Tibial nerve (tissue), 4 donors: Measurements from ENCODE around the gene NDRG2. TPM values are rescaled to one million over a fixed set of nuclear protein-coding genes. Genes with fewer than 3 reads are reported as not detected.

Source experiments
- DNase-seq, 2 donors: peaks; one replicate each; pipeline ENCODE4 v3.0.0-alpha.2; 2019; ENCODE audit warnings: low spot score in 2 of 2
- H3K27ac ChIP-seq, 4 donors: fragments of 200-600 bp; sonication (generic) in 3 of 4; one replicate each; pipeline ENCODE4 v1.5.1; 2017 to 2019; ENCODE audit warnings: mild to moderate bottlenecking in 1 of 4
- H3K27me3 ChIP-seq, 2 donors: fragments of 200-600 bp; sonication (generic) in 1 of 2; one replicate each; pipeline versions ENCODE4 v1.5.1 to v1.6.0; 2017 to 2019
- H3K36me3 ChIP-seq, 3 donors: fragments of 200-600 bp; sonication (generic); one replicate each; pipeline ENCODE4 v1.5.1; 2018 to 2019
- H3K4me1 ChIP-seq, 4 donors: fragments of 200-600 bp; sonication (generic) in 3 of 4; one replicate each; pipeline ENCODE4 v1.5.1; 2017 to 2019
- H3K4me3 ChIP-seq, 4 donors: fragments of 200-600 bp; sonication (generic) in 3 of 4; one replicate each; pipeline ENCODE4 v1.5.1; 2017 to 2019; ENCODE audit warnings: mild to moderate bottlenecking in 1 of 4, moderate library complexity in 1 of 4
- H3K9me3 ChIP-seq, 4 donors: fragments of 200-600 bp; sonication (generic) in 3 of 4; one replicate each; pipeline ENCODE4 v1.5.1; 2017 to 2019
- EP300 ChIP-seq, 2 donors: sonication (generic); formaldehyde crosslinking; IDR thresholded peaks; one replicate each; pipeline ENCODE4 v1.6.1; 2017; ENCODE audit warnings: antibody characterized with exemption in 2 of 2, mild to moderate bottlenecking in 1 of 2
- POLR2A ChIP-seq, 2 donors: fragments of 450-650 bp; IDR thresholded peaks; one replicate each; pipeline ENCODE4 v1.6.1; 2017; ENCODE audit warnings: antibody characterized with exemption in 2 of 2, mild to moderate bottlenecking in 2 of 2, moderate library complexity in 2 of 2
- WGBS, 2 donors: methylation state at CpG; one replicate each; pipeline ENCODE4 v1.1.5; 2018; 5-methylcytosine and 5-hydroxymethylcytosine counted together
- total RNA-seq, 4 donors: library from RNA; depleted of rRNA; stranded (reverse); fragments of >200 nt; gene quantifications; one replicate each; pipeline ENCODE4 v1.1.0, GENCODE V29; 2016
- TF ChIP-seq, protein P1 (sequence below), 5 experiments: fragments of 200-600 bp in 3 of 5; fragments of 450-650 bp in 2 of 5; sonication (generic) in 3 of 5; IDR thresholded peaks; one replicate each; pipeline ENCODE4 v1.5.1; 2016 to 2019; ENCODE audit warnings: antibody characterized with exemption in 5 of 5, mild to moderate bottlenecking in 3 of 5, moderate library complexity in 2 of 5

NDRG2 gene
- total RNA-seq, 4 donors from 2014 or later, result 370 to 971 (median 750) TPM

DNA sequence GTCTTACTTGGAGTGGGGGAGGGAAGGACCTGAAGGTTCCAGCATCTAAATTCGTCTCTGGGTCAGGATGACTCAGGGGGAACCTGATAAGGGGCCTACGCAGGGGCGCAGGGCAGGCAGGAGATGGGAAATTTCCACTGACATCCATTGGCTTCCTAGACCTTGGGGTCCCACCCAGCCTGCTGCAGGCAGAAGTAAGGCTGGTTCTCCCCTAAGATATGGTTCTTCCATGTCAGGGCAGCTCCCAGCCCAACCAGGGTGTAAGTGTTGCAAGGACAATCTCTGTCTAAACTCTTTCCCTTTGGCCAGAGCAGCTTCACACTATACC is 2.1 kb upstream of the NDRG2 start:
- Histone ChIP-seq H3K4me1 (peaks cover 0 to 50% (median 13%) of the 10 kb centered on the region in 4 donors), H3K4me3 (peak overlapping the region in 2 of 4 donors; percentile 65 to 75), H3K36me3 (peaks cover 0 to 5% (median 0%) of the 10 kb centered on the region in 3 donors), H3K27me3 (no peaks in the 10 kb centered on the region), H3K27ac (peak overlapping the region; percentile 92 to 99 (median 96)), H3K9me3 (no peaks in the 10 kb centered on the region)
- no peak for DNase-seq
- TF ChIP-seq POLR2A (IDR thresholded peaks at IDR 0.05) (no peak), EP300 (IDR thresholded peaks at IDR 0.05) (no peak)
- TF ChIP-seq, protein P1, sequence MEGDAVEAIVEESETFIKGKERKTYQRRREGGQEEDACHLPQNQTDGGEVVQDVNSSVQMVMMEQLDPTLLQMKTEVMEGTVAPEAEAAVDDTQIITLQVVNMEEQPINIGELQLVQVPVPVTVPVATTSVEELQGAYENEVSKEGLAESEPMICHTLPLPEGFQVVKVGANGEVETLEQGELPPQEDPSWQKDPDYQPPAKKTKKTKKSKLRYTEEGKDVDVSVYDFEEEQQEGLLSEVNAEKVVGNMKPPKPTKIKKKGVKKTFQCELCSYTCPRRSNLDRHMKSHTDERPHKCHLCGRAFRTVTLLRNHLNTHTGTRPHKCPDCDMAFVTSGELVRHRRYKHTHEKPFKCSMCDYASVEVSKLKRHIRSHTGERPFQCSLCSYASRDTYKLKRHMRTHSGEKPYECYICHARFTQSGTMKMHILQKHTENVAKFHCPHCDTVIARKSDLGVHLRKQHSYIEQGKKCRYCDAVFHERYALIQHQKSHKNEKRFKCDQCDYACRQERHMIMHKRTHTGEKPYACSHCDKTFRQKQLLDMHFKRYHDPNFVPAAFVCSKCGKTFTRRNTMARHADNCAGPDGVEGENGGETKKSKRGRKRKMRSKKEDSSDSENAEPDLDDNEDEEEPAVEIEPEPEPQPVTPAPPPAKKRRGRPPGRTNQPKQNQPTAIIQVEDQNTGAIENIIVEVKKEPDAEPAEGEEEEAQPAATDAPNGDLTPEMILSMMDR (IDR thresholded peaks at IDR 0.05), result no peak
- WGBS, 2 donors, result 22 to 52% methylated on average over 3 of the region's 3 CpGs

DNA sequence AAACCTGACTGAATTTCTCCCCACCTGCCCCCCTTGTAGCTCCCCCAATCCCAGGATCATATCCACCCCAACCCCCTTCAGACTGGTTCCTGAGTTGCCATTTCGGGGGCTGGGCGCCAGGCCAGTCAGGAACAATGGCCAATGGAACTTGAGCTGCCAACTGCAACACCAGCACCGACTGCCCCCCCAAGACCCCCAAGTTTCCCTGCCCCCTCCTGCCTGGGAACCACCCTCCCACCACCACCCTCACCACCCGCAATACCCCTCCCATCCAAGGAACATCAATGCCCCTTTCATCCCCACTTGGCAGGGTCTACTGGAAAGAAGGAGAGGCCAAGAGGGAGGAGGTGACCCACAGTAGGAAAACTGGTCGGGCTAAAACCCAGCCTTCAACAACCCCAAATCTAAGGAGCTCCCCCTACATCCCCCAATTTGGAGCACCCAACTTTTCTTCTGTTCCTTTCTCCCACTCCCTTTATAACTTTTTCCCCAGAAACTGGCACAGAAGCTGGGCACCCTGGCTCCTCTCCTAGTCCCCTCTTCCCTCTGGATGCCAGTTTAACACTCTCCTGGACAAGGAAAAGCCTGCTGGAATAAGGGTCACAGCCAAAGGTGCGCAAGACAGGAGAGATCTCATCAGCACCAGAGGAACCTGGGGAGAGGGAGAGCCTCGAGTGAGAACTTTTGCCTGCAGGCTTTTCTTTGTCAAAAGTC is 1.6 kb upstream of the NDRG2 start:
- Histone ChIP-seq H3K36me3 (peaks cover 0 to 10% (median 0%) of the 10 kb centered on the region in 3 donors), H3K27me3 (no peaks in the 10 kb centered on the region), H3K9me3 (no peaks in the 10 kb centered on the region), H3K4me3 (peak overlapping the region; percentile 65 to 76 (median 75)), H3K4me1 (peaks cover 0 to 56% (median 14%) of the 10 kb centered on the region in 4 donors), H3K27ac (peak overlapping the region; percentile 92 to 99 (median 96))
- TF ChIP-seq POLR2A (IDR thresholded peaks at IDR 0.05) (no peak), EP300 (IDR thresholded peaks at IDR 0.05) (peak in 1 of 2 donors; percentile 8)
- TF ChIP-seq, protein P1 (IDR thresholded peaks at IDR 0.05), result no peak
- DNase-seq, result peak in 1 of 2 donors; percentile 40
- WGBS, 2 donors, result 34 to 41% methylated on average over 7 of the region's 7 CpGs

DNA sequence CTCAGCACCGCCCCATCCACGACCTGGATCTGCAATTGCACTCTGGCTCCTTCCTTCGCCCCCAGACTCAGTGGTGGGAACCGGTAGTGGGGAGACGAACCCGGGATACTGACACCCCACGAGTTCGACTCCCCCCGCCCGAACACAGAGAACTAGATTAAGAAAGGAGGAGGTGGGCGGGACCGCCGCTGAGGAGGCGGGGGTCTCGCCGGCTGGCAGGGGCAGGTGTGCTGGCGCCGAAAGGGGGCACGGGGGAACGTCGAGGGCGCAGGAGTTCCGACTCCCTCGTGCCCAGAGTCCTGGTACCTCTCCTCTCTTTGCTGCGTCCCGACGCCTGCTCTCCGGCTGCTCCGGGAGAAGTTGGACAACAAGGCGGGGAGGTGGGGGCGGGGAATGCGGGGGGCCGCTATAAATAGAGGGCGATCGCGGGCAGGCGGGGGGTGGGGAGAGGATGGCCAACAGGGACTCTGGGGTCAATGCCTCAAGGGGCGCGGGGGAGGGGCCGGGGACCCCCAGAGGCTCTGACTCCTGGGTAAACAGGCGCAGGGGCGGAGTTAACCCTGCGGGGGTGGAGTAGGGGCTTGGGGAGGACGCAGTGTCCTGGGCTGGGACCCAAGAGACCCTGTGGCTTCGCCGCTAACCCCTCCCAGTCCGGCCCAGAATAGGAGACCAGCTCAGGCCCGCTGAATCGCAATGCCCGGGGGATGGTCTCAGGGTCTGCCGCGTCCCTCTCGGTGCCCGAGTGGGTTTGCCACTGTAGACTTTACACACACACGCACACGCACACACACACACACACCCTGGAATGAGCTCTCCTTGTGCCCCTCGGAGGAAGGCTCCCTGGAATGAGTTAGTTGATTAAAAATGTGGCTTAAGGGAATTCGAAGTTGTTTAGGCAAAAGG is 761 bp upstream of the NDRG2 start:
- WGBS, 2 donors, result 1 to 7% methylated on average over 30 to 42 of the region's 58 CpGs
- DNase-seq, result peak; percentile 64 to 77
- Histone ChIP-seq H3K4me1 (peaks cover 0 to 64% (median 15%) of the 10 kb centered on the region in 4 donors), H3K27ac (peak overlapping the region; percentile 92 to 99 (median 96)), H3K36me3 (peaks cover 0 to 18% (median 0%) of the 10 kb centered on the region in 3 donors), H3K4me3 (peak overlapping the region; percentile 65 to 76 (median 75)), H3K27me3 (no peaks in the 10 kb centered on the region), H3K9me3 (no peaks in the 10 kb centered on the region)
- TF ChIP-seq EP300 (IDR thresholded peaks at IDR 0.05) (peak in 1 of 2 donors; percentile 65), POLR2A (IDR thresholded peaks at IDR 0.05) (peak in 1 of 2 donors; percentile 19)
- TF ChIP-seq, protein P1 (IDR thresholded peaks at IDR 0.05), result peak in 2 of 5 experiments; percentile 23 to 40

DNA sequence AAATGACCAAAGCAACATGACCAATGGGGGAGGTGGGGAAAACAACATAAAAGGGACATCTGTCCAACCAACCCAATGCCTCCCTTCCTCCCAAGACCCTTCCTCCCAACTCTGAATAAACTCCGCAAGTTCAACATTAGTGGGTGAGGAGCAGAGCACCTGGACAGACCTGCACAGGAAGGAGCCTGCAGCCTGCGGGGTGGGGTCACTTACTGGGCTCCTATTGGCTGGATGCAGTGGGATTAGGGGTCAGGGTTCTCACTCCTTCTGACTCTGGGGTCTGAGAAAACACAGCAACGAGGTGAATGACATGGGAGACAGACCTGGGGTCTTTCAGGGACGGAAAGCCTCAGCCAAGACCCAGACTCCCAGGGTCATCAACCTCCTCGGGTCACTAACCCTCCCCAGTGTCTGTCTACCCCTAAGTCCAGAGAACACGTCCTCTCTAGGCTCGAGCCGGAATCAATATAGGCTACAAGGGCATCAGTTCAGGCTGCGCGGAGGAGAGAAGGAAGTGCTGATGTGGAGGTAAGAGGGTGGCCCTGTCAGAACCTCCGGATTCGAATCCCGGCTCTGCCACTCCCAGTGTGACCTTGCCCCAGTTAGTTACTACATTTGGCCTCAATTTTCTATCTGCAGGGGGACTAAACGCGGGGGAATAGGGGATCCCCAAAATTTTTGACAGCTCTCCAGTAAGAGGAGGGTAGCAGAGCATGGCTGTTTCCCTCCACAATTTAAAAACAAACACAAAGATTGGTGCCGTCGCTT is 860 bp downstream of the NDRG2 start:
- TF ChIP-seq, protein P1 (IDR thresholded peaks at IDR 0.05), result no peak
- TF ChIP-seq POLR2A (IDR thresholded peaks at IDR 0.05) (no peak), EP300 (IDR thresholded peaks at IDR 0.05) (no peak)
- Histone ChIP-seq H3K9me3 (no peaks in the 10 kb centered on the region), H3K36me3 (peaks cover 0 to 34% (median 2%) of the 10 kb centered on the region in 3 donors), H3K27ac (peak overlapping the region; percentile 92 to 99 (median 96)), H3K27me3 (no peaks in the 10 kb centered on the region), H3K4me3 (peak overlapping the region; percentile 65 to 76 (median 75)), H3K4me1 (peaks cover 0 to 74% (median 15%) of the 10 kb centered on the region in 4 donors)
- no peak for DNase-seq
- 11 to 18% methylated on average over 17 of the region's 17 CpGs for WGBS, 2 donors
